ENCODE results near the gene STAP2.
"Not testable (repeated sequence)": the region's sequence is repeated elsewhere in the genome, so short reads cannot be mapped to it uniquely, and the experiment has no call there.

STAP2 gene

GRCh38 chr19:4278419-4279266 lies 60.0 kb downstream of the STAP2 start, which contains the start of gene SHD:
Gene SHD (plus strand): TSS chr19:4279266. CDS start chr19:4280064, 798 bp downstream.
- TF ChIP-seq ZNF274 (IDR thresholded peaks at IDR 0.05; ENCODE audit: low read depth, low read length): no peak
- H3K4me3 ChIP-seq (ENCODE audit: low read length): no peak within 1 kb of the TSS

GRCh38 chr19:4278010-4278409 lies 60.6 kb downstream of the STAP2 start:
- no peak overlapping the region for H3K4me3 ChIP-seq (ENCODE audit: low read length)
- TF ChIP-seq ZNF274 (IDR thresholded peaks at IDR 0.05; ENCODE audit: low read depth, low read length): no peak

GRCh38 chr19:4277191-4277696 lies 61.4 kb downstream of the STAP2 start:
- H3K4me3 ChIP-seq (ENCODE audit: low read length): no peak overlapping the region
- TF ChIP-seq ZNF274 (IDR thresholded peaks at IDR 0.05; ENCODE audit: low read depth, low read length): no peak

DNA sequence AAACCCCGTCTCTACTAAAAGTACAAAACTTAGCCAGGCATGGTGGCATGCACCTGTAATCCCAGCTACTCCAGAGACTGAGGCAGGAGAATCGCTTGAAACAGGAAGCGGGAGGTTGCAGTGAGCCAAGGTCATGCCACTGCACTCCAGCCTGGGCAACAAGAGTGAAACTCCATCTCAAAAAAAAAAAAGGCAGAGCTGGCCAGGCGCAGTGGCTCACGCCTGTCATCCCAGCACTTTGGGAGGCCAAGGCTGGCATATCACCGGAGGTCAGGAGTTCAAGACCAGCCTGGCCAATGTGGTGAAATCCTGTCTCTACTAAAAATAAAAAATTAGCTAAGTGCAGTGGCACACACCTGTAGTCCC lies 64.3 kb downstream of the STAP2 start:
- H3K4me3 ChIP-seq (ENCODE audit: low read length): not testable (repeated sequence)

Measured in GM08714 (cell line).